Peyer's patch (tissue), 4 donors: ENCODE results near the gene HOXB8. TPM values are rescaled to one million over a fixed set of nuclear protein-coding genes. Genes with fewer than 3 reads are reported as not detected.
A peak's percentile ranks its signal among the peaks of the same experiment; 100 is the strongest.

ENCODE experiments used
- DNase-seq, 3 donors: peaks; one replicate each; pipeline ENCODE4 v3.0.0-alpha.2; 2017 to 2019
- H3K27ac ChIP-seq, 4 donors: fragments of 200-600 bp; sonication (generic); one replicate each; pipeline ENCODE4 v1.5.1; 2016 to 2019
- H3K27me3 ChIP-seq, 2 donors: fragments of 200-600 bp; sonication (generic); one replicate each; pipeline ENCODE4 v1.5.1; 2019
- H3K36me3 ChIP-seq, 3 donors: fragments of 200-600 bp; sonication (generic); one replicate each; pipeline ENCODE4 v1.5.1; 2016 to 2019
- H3K4me1 ChIP-seq, 4 donors: fragments of 200-600 bp; sonication (generic); one replicate each; pipeline ENCODE4 v1.5.1; 2016 to 2019
- H3K4me3 ChIP-seq, 4 donors: fragments of 200-600 bp; sonication (generic); 1 replicate in 3 of 4; 2 replicates in 1 of 4; pipeline ENCODE4 v1.5.1; 2016 to 2019; ENCODE audit warnings: mild to moderate bottlenecking in 1 of 4
- H3K9me3 ChIP-seq, 4 donors: fragments of 200-600 bp; sonication (generic); one replicate each; pipeline ENCODE4 v1.5.1; 2016 to 2019; ENCODE audit warnings: mild to moderate bottlenecking in 1 of 4
- POLR2A ChIP-seq, 2 donors: fragments of 450-650 bp; IDR thresholded peaks; one replicate each; pipeline ENCODE4 v1.5.1; 2017; ENCODE audit warnings: antibody characterized with exemption in 2 of 2, mild to moderate bottlenecking in 2 of 2, moderate library complexity in 2 of 2
- total RNA-seq, 4 donors: library from RNA; depleted of rRNA; stranded (reverse); fragments of >200 nt; gene quantifications; one replicate each; pipeline ENCODE4 v1.1.0, GENCODE V29; 2016
- TF ChIP-seq, protein P1 (sequence below), 6 experiments: fragments of 450-650 bp in 4 of 6; fragments of 200-600 bp in 2 of 6; sonication (generic) in 1 of 6; IDR thresholded peaks; one replicate each; pipeline ENCODE4 v1.5.1; 2017 to 2019; ENCODE audit warnings: antibody characterized with exemption in 6 of 6, mild to moderate bottlenecking in 3 of 6, moderate library complexity in 1 of 6

HOXB8 gene
- total RNA-seq, 4 donors from 2014 or later: 1.8 to 21.2 (median 14.9) TPM

DNA sequence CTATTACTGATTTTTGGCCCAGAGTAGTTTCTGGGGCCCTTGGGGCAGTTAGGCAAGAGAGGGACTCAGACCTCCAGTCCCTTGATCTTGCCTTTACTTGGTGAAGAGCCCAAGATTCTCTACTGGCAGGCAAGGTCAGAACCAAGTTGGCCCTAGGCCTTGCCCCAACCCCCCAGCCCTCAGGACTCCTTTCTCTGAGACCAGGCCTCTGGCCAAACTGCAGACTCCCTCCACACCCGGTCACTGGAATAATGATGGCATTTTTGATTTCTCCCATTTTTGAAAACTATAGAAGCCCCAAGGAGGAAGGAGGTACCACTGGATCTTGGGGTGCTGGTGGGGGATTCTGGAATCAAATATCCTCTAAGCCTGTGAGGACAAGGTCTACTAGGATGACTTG lies 29.1 kb upstream of the HOXB8 start:
- no peaks in the 10 kb centered on the region for H3K36me3 ChIP-seq
- H3K4me1 ChIP-seq: peaks cover 0 to 29% (median 5%) of the 10 kb centered on the region in 4 donors
- peaks cover 0 to 28% of the 10 kb centered on the region in 2 donors for H3K27me3 ChIP-seq
- peak in 1 of 3 donors; percentile 35 for DNase-seq
- no peaks in the 10 kb centered on the region for H3K9me3 ChIP-seq
- H3K4me3 ChIP-seq: peak overlapping the region in 1 of 4 donors; percentile 65
- H3K27ac ChIP-seq: no peak overlapping the region
- TF ChIP-seq, protein P1, sequence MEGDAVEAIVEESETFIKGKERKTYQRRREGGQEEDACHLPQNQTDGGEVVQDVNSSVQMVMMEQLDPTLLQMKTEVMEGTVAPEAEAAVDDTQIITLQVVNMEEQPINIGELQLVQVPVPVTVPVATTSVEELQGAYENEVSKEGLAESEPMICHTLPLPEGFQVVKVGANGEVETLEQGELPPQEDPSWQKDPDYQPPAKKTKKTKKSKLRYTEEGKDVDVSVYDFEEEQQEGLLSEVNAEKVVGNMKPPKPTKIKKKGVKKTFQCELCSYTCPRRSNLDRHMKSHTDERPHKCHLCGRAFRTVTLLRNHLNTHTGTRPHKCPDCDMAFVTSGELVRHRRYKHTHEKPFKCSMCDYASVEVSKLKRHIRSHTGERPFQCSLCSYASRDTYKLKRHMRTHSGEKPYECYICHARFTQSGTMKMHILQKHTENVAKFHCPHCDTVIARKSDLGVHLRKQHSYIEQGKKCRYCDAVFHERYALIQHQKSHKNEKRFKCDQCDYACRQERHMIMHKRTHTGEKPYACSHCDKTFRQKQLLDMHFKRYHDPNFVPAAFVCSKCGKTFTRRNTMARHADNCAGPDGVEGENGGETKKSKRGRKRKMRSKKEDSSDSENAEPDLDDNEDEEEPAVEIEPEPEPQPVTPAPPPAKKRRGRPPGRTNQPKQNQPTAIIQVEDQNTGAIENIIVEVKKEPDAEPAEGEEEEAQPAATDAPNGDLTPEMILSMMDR (IDR thresholded peaks at IDR 0.05): no peak
- no peak for TF ChIP-seq POLR2A (IDR thresholded peaks at IDR 0.05)

DNA sequence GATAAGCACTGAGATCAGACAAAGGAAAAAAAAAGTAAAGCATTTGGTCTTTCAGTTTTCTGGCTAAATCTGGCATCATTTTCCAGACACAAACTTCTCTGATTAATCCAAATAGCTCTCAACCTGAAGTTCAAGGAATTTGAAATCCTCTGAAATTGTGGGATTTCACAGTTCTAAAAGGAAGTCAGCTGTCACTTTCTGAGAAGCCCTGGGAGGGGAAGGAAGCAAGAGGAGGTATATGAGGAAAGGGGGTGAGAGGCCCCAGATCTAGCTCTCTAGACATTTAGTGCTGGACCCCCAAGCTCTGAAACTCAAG lies 28.6 kb upstream of the HOXB8 start:
- Histone ChIP-seq H3K27me3 (peaks cover 0 to 28% of the 10 kb centered on the region in 2 donors), H3K27ac (no peak overlapping the region), H3K36me3 (no peaks in the 10 kb centered on the region), H3K9me3 (no peaks in the 10 kb centered on the region), H3K4me3 (peak overlapping the region in 1 of 4 donors; percentile 39), H3K4me1 (peaks cover 0 to 32% (median 5%) of the 10 kb centered on the region in 4 donors)
- no peak for TF ChIP-seq POLR2A (IDR thresholded peaks at IDR 0.05)
- TF ChIP-seq, protein P1 (IDR thresholded peaks at IDR 0.05): no peak
- DNase-seq: peak in 1 of 3 donors; percentile 6

GRCh38 chr17:48642843-48643696 lies 28.0 kb upstream of the HOXB8 start:
- no peak for TF ChIP-seq POLR2A (IDR thresholded peaks at IDR 0.05)
- TF ChIP-seq, protein P1 (IDR thresholded peaks at IDR 0.05): no peak
- no peaks in the 10 kb centered on the region for H3K9me3 ChIP-seq
- H3K27ac ChIP-seq: peak overlapping the region in 2 of 4 donors; percentile 17 to 40
- peaks cover 0 to 28% of the 10 kb centered on the region in 2 donors for H3K27me3 ChIP-seq
- H3K36me3 ChIP-seq: no peaks in the 10 kb centered on the region
- peak in 1 of 3 donors; percentile 17 for DNase-seq
- peak overlapping the region in 2 of 4 donors; percentile 35 to 39 for H3K4me3 ChIP-seq
- H3K4me1 ChIP-seq: peaks cover 0 to 32% (median 5%) of the 10 kb centered on the region in 4 donors

DNA sequence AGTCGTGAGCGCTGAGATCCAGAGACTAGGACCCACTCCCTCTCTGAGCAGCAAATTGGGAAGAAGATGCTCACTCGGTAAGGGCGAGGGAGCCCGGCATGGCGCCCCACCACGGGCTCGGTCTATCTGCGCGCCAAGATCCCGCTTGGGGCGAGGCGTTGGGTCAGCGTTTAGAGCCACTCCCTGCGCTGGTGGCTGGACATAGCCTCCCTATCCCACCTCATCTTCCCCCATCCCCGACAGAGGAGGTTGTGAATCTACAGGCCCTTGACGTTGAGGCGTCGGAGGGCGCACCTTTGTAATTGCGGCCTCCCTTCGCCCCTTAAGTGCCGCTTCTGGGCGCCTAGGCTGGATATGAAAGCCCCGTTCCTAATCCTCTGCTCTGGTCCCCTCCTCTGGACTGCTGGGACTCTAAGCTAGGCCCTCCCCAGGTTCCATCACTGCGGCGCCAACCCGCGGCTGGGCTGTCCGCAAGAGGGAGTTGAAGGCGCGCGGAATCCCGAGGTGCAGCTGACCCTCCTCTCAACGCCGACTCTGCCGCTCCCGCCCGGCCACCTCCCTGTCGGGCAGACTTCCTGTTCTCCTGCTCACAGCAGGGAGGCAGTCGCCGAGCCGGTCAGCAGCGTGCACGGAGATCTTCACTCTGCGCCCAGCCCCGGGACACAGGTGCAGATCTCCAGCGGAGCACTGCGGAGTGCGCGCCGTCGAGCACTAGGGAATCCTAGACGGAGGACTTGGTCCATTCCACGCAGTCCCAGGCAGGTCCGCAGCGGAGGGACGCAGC lies 27.2 kb upstream of the HOXB8 start:
- Histone ChIP-seq H3K36me3 (no peaks in the 10 kb centered on the region), H3K4me1 (peaks cover 0 to 35% (median 5%) of the 10 kb centered on the region in 4 donors), H3K4me3 (peak overlapping the region in 2 of 4 donors; percentile 35 to 39), H3K27me3 (peaks cover 0 to 33% of the 10 kb centered on the region in 2 donors), H3K27ac (peak overlapping the region in 2 of 4 donors; percentile 17 to 40), H3K9me3 (no peaks in the 10 kb centered on the region)
- DNase-seq: peak in 2 of 3 donors; percentile 65 to 84
- TF ChIP-seq, protein P1 (IDR thresholded peaks at IDR 0.05): peak in 3 of 6 experiments; percentile 16 to 23 (median 18)
- peak; percentile 12 to 18 for TF ChIP-seq POLR2A (IDR thresholded peaks at IDR 0.05)

DNA sequence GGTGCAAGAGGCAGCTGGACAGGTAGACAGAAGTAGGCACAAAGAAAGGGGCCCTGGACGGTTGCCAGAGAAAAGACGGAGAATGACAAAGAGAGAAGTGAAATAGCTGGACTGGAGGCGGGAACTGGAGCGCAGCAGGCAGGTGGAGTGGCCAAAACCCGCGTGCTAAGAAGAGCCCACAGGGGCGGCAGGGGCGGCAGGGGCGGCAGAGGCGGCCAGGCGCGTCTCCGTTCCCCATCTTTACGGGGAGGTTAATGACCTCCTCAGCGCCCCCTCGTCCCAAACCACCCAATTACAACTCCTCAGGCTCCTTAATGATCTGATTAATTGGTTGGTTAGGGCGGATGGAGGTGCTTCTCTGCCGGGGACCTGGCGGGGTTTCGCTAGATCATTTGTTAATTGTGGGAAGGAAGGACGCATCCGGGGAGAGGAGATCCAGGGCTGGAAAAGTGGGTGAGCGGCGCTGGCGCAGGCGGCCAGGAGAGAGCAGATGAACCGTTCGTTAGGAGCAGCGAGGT lies 26.5 kb upstream of the HOXB8 start:
- peaks cover 0 to 32% of the 10 kb centered on the region in 2 donors for H3K27me3 ChIP-seq
- H3K36me3 ChIP-seq: no peaks in the 10 kb centered on the region

More for the DNA sequence above, 26.5 kb upstream of the HOXB8 start:
- TF ChIP-seq, protein P1 (IDR thresholded peaks at IDR 0.05): no peak
- Histone ChIP-seq H3K4me1 (peaks cover 0 to 40% (median 3%) of the 10 kb centered on the region in 4 donors), H3K4me3 (peak overlapping the region in 2 of 4 donors; percentile 35 to 39), H3K9me3 (no peaks in the 10 kb centered on the region), H3K27ac (peak overlapping the region in 2 of 4 donors; percentile 7 to 40)
- peak in 1 of 3 donors; percentile 40 for DNase-seq
